22Rv1 (cell line): ENCODE results near the gene RHO.

Experiments
- ZFX ChIP-seq: fragments of 450-650 bp; IDR thresholded peaks from 2 replicates; pipeline ENCODE4 v1.6.1; 2017; ENCODE audit warnings: antibody characterized with exemption, borderline replicate concordance
- TF ChIP-seq, protein P1 (sequence below): fragments of 450-650 bp; IDR thresholded peaks from 2 replicates; pipeline ENCODE4 v1.5.1; 2017; ENCODE audit warnings: mild to moderate bottlenecking

DNA sequence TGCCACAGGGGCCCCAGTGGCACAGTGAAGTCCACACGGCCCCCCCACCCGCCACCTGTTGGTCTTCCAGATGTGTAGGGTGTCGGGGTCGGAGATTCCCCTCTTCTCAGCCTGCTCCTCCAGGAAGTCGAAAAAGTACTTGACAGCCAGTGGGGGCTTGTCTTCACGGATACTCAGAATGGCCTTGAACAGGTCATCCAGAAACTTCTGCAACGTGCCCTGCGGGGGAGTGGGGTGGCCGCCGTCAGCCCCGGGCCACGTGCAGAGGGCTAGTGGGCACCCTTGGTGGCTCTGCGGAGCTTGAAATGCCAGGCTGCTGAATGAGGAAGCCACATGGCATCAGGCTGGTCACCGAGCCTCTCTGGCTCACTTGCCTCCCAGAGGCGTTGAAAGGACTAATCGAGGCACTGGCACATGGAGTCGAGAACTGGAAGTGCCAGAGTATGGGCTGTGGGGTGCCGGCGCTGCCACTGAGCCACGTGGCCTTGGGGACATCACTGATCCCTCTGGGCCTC is 31.2 kb downstream of the RHO start:
- TF ChIP-seq, protein P1, sequence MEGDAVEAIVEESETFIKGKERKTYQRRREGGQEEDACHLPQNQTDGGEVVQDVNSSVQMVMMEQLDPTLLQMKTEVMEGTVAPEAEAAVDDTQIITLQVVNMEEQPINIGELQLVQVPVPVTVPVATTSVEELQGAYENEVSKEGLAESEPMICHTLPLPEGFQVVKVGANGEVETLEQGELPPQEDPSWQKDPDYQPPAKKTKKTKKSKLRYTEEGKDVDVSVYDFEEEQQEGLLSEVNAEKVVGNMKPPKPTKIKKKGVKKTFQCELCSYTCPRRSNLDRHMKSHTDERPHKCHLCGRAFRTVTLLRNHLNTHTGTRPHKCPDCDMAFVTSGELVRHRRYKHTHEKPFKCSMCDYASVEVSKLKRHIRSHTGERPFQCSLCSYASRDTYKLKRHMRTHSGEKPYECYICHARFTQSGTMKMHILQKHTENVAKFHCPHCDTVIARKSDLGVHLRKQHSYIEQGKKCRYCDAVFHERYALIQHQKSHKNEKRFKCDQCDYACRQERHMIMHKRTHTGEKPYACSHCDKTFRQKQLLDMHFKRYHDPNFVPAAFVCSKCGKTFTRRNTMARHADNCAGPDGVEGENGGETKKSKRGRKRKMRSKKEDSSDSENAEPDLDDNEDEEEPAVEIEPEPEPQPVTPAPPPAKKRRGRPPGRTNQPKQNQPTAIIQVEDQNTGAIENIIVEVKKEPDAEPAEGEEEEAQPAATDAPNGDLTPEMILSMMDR, result no peak
- TF ChIP-seq ZFX, result no peak
